GM23338 (cell line): ENCODE results near the gene FBL. TPM values are rescaled to one million over a fixed set of nuclear protein-coding genes. Genes with fewer than 3 reads are reported as not detected.

Source experiments
- ATAC-seq: fragments of 200-7000 bp; cut with Tn5 transposase; 3 replicates; pipeline ENCODE4 v1.9.1; 2020
- DNase-seq: peaks from one replicate; pipeline ENCODE4 v3.0.0-alpha.2; 2015; ENCODE audit warnings: low spot score
- H2AFZ ChIP-seq: fragments of 200-600 bp; sonication (generic); 2 replicates; pipeline ENCODE4 v1.8.0; 2016; ENCODE audit warnings: antibody characterized with exemption, mild to moderate bottlenecking, moderate library complexity
- H3F3A ChIP-seq: fragments of 200-600 bp; sonication (generic); replicated peaks from 2 replicates; pipeline ENCODE4 v1.8.0; 2017; ENCODE audit warnings: antibody characterized with exemption, mixed run types, low read depth
- H3K27ac ChIP-seq: fragments of 200-600 bp; sonication (generic); 2 replicates; pipeline ENCODE4 v1.6.1; 2016; ENCODE audit warnings: low read depth
- H3K27me3 ChIP-seq: fragments of 200-600 bp; sonication (generic); 2 replicates; pipeline ENCODE4 v1.8.0; 2016; ENCODE audit warnings: mild to moderate bottlenecking, mixed run types, moderate library complexity; ENCODE audit not compliant: insufficient read depth
- H3K36me3 ChIP-seq: fragments of 200-600 bp; sonication (generic); 2 replicates; pipeline ENCODE4 v1.8.0; 2016; ENCODE audit warnings: mild to moderate bottlenecking; ENCODE audit not compliant: insufficient read depth
- H3K4me1 ChIP-seq: fragments of 200-600 bp; sonication (generic); 2 replicates; pipeline ENCODE4 v1.8.0; 2016; ENCODE audit warnings: mild to moderate bottlenecking, moderate library complexity; ENCODE audit not compliant: insufficient read depth
- H3K4me2 ChIP-seq: fragments of 200-600 bp; sonication (generic); 2 replicates; pipeline ENCODE4 v1.7.1; 2017; ENCODE audit warnings: mixed run types
- H3K4me3 ChIP-seq: fragments of 200-600 bp; sonication (generic); 2 replicates; pipeline ENCODE4 v1.6.1; 2016; ENCODE audit warnings: mixed run types
- H3K79me2 ChIP-seq: fragments of 200-600 bp; sonication (generic); replicated peaks from 2 replicates; pipeline ENCODE4 v1.8.0; 2017; ENCODE audit warnings: mild to moderate bottlenecking; ENCODE audit not compliant: insufficient read depth
- H3K9me2 ChIP-seq: fragments of 200-600 bp; sonication (generic); 2 replicates; pipeline ENCODE4 v1.8.0; 2017; ENCODE audit not compliant: insufficient read depth
- H4K20me1 ChIP-seq: fragments of 200-600 bp; sonication (generic); replicated peaks from 2 replicates; pipeline ENCODE4 v1.8.0; 2017; ENCODE audit warnings: mild to moderate bottlenecking; ENCODE audit not compliant: insufficient read depth
- H3K27ac Mint-ChIP-seq: 2 replicates; pipeline ENCODE4 v1.8.0; 2020; ENCODE audit warnings: inconsistent platforms, mild to moderate bottlenecking, moderate library complexity, mixed read lengths
- H3K27me3 Mint-ChIP-seq: 3 replicates; pipeline ENCODE4 v1.8.0; 2022; ENCODE audit warnings: low read depth, mild to moderate bottlenecking, moderate library complexity, mixed read lengths, inconsistent platforms; ENCODE audit not compliant: insufficient read depth, poor library complexity
- H3K36me3 Mint-ChIP-seq: 3 replicates; pipeline ENCODE4 v1.8.0; 2021; ENCODE audit warnings: low read depth, mild to moderate bottlenecking, inconsistent platforms, moderate library complexity, mixed read lengths
- H3K4me1 Mint-ChIP-seq: 3 replicates; pipeline ENCODE4 v1.8.0; 2020; ENCODE audit warnings: mild to moderate bottlenecking, inconsistent platforms, mixed read lengths
- H3K4me3 Mint-ChIP-seq: 3 replicates; pipeline ENCODE4 v1.8.0; 2021; ENCODE audit warnings: moderate library complexity, mild to moderate bottlenecking, inconsistent platforms, mixed read lengths
- H3K9me3 Mint-ChIP-seq: 3 replicates; pipeline ENCODE4 v1.8.0; 2020; ENCODE audit warnings: moderate library complexity, mild to moderate bottlenecking, inconsistent platforms, mixed read lengths
- CREB1 ChIP-seq: fragments of 250-450 bp; sonication (Bioruptor Pico); IDR thresholded peaks from 2 replicates; pipeline ENCODE4 v1.5.0; 2020; ENCODE audit warnings: low read depth, mild to moderate bottlenecking, moderate library complexity
- EZH2 ChIP-seq: fragments of 200-600 bp; sonication (generic); IDR thresholded peaks from one replicate; pipeline ENCODE4 v1.8.0; 2017; ENCODE audit warnings: antibody characterized with exemption, mild to moderate bottlenecking, low read depth; ENCODE audit not compliant: unreplicated experiment
- EZH2phosphoT487 ChIP-seq: fragments of 200-600 bp; sonication (generic); IDR thresholded peaks from one replicate; pipeline ENCODE4 v1.8.1; 2018; ENCODE audit warnings: antibody characterized with exemption; ENCODE audit not compliant: unreplicated experiment
- JUNB ChIP-seq: IDR thresholded peaks from one replicate; pipeline ENCODE4 v1.6.1; 2016; ENCODE audit warnings: antibody characterized with exemption; ENCODE audit not compliant: unreplicated experiment
- NANOG ChIP-seq: IDR thresholded peaks from 2 replicates; pipeline ENCODE4 v1.6.1; 2016; ENCODE audit warnings: antibody characterized with exemption, borderline replicate concordance
- POLR2AphosphoS5 ChIP-seq: IDR thresholded peaks from 2 replicates; pipeline ENCODE4 v1.6.1; 2016; ENCODE audit warnings: antibody characterized with exemption, low read depth
- STAT1 ChIP-seq: IDR thresholded peaks from one replicate; pipeline ENCODE4 v1.6.1; 2016; ENCODE audit warnings: antibody characterized with exemption; ENCODE audit not compliant: unreplicated experiment
- ZNF114 ChIP-seq: fragments of 250-450 bp; sonication (Bioruptor Pico); IDR thresholded peaks from 2 replicates; pipeline ENCODE4 v1.5.0; 2020; ENCODE audit warnings: mild to moderate bottlenecking, moderate library complexity
- ZNF331 ChIP-seq: fragments of 250-450 bp; sonication (Bioruptor Pico); IDR thresholded peaks from 2 replicates; pipeline ENCODE4 v1.5.0; 2020; ENCODE audit warnings: low read depth, mild to moderate bottlenecking, moderate library complexity
- polyA plus RNA-seq: library from polyadenylated mRNA; unstranded; fragments of >200 nt; fragmentation: Nextera tagmentation; extraction: Ambion mirVana; gene quantifications from 2 replicates; pipeline ENCODE4 v1.2.1, GENCODE V29; 2016
- total RNA-seq: library from RNA; depleted of rRNA; stranded (reverse); fragments of >200 nt; shearing (Covaris generic); gene quantifications from 2 replicates; pipeline ENCODE4 v1.2.3, GENCODE V29; 2014
- TF ChIP-seq, protein P1 (sequence below): fragments of 250-450 bp; sonication (Bioruptor Pico); IDR thresholded peaks from 2 replicates; pipeline ENCODE4 v1.5.0; 2020; ENCODE audit warnings: mild to moderate bottlenecking, moderate library complexity
- TF ChIP-seq, protein P2 (sequence below), 2 experiments: fragments of 200-600 bp in 1 of 2; sonication (generic) in 1 of 2; conservative IDR thresholded peaks; 2 replicates each; pipeline versions ENCODE4 v1.5.1 to v1.6.1; 2016 to 2017; ENCODE audit warnings: antibody characterized with exemption in 2 of 2, low read depth in 2 of 2, mild to moderate bottlenecking in 2 of 2, moderate library complexity in 1 of 2
- TF ChIP-seq, protein P3 (sequence below): IDR thresholded peaks from one replicate; pipeline ENCODE4 v1.6.1; 2018; ENCODE audit warnings: antibody characterized with exemption; ENCODE audit not compliant: unreplicated experiment
- TF ChIP-seq, protein P4 (sequence below): IDR thresholded peaks from 2 replicates; pipeline ENCODE4 v1.6.1; 2016; ENCODE audit warnings: antibody characterized with exemption

The FBL gene
- total and polyA plus RNA-seq, 2 experiments from 2014 or later = 403 to 553 TPM

DNA sequence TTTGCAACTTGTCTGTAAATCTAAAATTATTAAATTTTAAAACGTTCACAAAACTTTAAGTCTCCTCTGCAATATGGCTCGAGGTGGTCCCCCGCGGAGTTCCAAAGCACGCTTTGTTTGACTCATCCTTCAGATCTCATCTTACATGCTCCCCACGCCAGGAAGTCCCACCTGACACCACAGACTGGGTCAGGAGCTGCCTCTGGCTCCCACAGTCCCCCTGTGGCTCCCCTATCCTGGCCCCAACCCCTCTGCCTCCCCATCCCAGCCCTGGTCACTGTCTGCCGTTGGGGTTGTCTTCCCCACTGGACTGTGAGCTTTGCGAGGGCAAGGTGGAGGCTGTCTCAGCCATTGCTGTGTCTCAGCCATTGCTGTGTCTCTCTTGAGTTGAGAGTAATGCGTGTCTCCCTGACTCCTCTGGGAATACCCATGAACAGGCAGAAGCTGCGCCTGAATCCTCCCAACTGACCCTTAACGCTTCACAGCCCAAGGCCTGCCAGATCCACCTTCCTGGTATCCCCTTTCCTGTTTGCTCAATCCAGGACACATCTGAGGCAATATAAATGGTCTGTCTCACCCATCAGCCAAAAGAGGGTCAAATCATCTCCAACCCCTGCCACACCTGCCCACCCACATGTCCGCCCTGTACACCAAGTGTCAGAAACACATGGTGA lies 28.2 kb downstream of the FBL start:
- Histone ChIP-seq H2AFZ (no peak overlapping the region), H3K79me2 (no peaks in the 10 kb centered on the region; the same call in 1 of the 2 replicates), H3K27ac (no peak overlapping the region), H3K36me3 (no peaks in the 10 kb centered on the region), H3K9me2 (no peaks in the 10 kb centered on the region), H3K4me3 (no peak overlapping the region), H3K4me2 (no peak overlapping the region), H3F3A (no peaks in the 10 kb centered on the region), H4K20me1 (no peaks in the 10 kb centered on the region; the same call in none of the 2 replicates), H3K4me1 (no peaks in the 10 kb centered on the region), H3K27me3 (no peaks in the 10 kb centered on the region)
- ATAC-seq = no peak
- Mint-ChIP-seq H3K27me3 (no peaks in the 10 kb centered on the region), H3K4me1 (no peaks in the 10 kb centered on the region), H3K27ac (no peak overlapping the region), H3K4me3 (no peak overlapping the region), H3K9me3 (no peaks in the 10 kb centered on the region), H3K36me3 (no peaks in the 10 kb centered on the region; the same call in 2 of the 3 replicates)
- TF ChIP-seq, protein P1, sequence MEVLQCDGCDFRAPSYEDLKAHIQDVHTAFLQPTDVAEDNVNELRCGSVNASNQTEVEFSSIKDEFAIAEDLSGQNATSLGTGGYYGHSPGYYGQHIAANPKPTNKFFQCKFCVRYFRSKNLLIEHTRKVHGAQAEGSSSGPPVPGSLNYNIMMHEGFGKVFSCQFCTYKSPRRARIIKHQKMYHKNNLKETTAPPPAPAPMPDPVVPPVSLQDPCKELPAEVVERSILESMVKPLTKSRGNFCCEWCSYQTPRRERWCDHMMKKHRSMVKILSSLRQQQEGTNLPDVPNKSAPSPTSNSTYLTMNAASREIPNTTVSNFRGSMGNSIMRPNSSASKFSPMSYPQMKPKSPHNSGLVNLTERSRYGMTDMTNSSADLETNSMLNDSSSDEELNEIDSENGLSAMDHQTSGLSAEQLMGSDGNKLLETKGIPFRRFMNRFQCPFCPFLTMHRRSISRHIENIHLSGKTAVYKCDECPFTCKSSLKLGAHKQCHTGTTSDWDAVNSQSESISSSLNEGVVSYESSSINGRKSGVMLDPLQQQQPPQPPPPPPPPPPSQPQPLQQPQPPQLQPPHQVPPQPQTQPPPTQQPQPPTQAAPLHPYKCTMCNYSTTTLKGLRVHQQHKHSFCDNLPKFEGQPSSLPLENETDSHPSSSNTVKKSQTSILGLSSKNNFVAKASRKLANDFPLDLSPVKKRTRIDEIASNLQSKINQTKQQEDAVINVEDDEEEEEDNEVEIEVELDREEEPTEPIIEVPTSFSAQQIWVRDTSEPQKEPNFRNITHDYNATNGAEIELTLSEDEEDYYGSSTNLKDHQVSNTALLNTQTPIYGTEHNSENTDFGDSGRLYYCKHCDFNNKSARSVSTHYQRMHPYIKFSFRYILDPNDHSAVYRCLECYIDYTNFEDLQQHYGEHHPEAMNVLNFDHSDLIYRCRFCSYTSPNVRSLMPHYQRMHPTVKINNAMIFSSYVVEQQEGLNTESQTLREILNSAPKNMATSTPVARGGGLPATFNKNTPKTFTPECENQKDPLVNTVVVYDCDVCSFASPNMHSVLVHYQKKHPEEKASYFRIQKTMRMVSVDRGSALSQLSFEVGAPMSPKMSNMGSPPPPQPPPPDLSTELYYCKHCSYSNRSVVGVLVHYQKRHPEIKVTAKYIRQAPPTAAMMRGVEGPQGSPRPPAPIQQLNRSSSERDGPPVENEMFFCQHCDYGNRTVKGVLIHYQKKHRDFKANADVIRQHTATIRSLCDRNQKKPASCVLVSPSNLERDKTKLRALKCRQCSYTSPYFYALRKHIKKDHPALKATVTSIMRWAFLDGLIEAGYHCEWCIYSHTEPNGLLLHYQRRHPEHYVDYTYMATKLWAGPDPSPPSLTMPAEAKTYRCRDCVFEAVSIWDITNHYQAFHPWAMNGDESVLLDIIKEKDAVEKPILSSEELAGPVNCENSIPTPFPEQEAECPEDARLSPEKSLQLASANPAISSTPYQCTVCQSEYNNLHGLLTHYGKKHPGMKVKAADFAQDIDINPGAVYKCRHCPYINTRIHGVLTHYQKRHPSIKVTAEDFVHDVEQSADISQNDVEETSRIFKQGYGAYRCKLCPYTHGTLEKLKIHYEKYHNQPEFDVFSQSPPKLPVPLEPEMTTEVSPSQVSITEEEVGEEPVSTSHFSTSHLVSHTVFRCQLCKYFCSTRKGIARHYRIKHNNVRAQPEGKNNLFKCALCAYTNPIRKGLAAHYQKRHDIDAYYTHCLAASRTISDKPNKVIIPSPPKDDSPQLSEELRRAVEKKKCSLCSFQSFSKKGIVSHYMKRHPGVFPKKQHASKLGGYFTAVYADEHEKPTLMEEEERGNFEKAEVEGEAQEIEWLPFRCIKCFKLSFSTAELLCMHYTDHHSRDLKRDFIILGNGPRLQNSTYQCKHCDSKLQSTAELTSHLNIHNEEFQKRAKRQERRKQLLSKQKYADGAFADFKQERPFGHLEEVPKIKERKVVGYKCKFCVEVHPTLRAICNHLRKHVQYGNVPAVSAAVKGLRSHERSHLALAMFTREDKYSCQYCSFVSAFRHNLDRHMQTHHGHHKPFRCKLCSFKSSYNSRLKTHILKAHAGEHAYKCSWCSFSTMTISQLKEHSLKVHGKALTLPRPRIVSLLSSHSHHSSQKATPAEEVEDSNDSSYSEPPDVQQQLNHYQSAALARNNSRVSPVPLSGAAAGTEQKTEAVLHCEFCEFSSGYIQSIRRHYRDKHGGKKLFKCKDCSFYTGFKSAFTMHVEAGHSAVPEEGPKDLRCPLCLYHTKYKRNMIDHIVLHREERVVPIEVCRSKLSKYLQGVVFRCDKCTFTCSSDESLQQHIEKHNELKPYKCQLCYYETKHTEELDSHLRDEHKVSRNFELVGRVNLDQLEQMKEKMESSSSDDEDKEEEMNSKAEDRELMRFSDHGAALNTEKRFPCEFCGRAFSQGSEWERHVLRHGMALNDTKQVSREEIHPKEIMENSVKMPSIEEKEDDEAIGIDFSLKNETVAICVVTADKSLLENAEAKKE (CRISPR knock-in tag) = no peak
- TF ChIP-seq, protein P2, sequence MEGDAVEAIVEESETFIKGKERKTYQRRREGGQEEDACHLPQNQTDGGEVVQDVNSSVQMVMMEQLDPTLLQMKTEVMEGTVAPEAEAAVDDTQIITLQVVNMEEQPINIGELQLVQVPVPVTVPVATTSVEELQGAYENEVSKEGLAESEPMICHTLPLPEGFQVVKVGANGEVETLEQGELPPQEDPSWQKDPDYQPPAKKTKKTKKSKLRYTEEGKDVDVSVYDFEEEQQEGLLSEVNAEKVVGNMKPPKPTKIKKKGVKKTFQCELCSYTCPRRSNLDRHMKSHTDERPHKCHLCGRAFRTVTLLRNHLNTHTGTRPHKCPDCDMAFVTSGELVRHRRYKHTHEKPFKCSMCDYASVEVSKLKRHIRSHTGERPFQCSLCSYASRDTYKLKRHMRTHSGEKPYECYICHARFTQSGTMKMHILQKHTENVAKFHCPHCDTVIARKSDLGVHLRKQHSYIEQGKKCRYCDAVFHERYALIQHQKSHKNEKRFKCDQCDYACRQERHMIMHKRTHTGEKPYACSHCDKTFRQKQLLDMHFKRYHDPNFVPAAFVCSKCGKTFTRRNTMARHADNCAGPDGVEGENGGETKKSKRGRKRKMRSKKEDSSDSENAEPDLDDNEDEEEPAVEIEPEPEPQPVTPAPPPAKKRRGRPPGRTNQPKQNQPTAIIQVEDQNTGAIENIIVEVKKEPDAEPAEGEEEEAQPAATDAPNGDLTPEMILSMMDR (conservative IDR thresholded peaks at IDR 0.05; ENCODE audit: low read depth in 2 of 2) = no peak
- TF ChIP-seq STAT1 (no peak), EZH2 (no peak), ZNF114 (no peak), POLR2AphosphoS5 (no peak), CREB1 (no peak), NANOG (no peak), ZNF331 (no peak), EZH2phosphoT487 (no peak), JUNB (no peak)
- TF ChIP-seq, protein P3, sequence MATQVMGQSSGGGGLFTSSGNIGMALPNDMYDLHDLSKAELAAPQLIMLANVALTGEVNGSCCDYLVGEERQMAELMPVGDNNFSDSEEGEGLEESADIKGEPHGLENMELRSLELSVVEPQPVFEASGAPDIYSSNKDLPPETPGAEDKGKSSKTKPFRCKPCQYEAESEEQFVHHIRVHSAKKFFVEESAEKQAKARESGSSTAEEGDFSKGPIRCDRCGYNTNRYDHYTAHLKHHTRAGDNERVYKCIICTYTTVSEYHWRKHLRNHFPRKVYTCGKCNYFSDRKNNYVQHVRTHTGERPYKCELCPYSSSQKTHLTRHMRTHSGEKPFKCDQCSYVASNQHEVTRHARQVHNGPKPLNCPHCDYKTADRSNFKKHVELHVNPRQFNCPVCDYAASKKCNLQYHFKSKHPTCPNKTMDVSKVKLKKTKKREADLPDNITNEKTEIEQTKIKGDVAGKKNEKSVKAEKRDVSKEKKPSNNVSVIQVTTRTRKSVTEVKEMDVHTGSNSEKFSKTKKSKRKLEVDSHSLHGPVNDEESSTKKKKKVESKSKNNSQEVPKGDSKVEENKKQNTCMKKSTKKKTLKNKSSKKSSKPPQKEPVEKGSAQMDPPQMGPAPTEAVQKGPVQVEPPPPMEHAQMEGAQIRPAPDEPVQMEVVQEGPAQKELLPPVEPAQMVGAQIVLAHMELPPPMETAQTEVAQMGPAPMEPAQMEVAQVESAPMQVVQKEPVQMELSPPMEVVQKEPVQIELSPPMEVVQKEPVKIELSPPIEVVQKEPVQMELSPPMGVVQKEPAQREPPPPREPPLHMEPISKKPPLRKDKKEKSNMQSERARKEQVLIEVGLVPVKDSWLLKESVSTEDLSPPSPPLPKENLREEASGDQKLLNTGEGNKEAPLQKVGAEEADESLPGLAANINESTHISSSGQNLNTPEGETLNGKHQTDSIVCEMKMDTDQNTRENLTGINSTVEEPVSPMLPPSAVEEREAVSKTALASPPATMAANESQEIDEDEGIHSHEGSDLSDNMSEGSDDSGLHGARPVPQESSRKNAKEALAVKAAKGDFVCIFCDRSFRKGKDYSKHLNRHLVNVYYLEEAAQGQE = no peak
- TF ChIP-seq, protein P4, sequence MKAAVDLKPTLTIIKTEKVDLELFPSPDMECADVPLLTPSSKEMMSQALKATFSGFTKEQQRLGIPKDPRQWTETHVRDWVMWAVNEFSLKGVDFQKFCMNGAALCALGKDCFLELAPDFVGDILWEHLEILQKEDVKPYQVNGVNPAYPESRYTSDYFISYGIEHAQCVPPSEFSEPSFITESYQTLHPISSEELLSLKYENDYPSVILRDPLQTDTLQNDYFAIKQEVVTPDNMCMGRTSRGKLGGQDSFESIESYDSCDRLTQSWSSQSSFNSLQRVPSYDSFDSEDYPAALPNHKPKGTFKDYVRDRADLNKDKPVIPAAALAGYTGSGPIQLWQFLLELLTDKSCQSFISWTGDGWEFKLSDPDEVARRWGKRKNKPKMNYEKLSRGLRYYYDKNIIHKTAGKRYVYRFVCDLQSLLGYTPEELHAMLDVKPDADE = no peak
- DNase-seq = no peak
